ENCODE measurements around the gene GPR137B. TPM values are rescaled to one million over a fixed set of nuclear protein-coding genes. Genes with fewer than 3 reads are reported as not detected.
A peak's percentile ranks its signal among the peaks of the same experiment; 100 is the strongest.

Gene GPR137B
- total and polyA plus RNA-seq, 9 of the 15 experiments (the other 6 are each of a cell fraction or from before 2014, with no cell fraction given): 0.04 to 1.0 (median 0.62) TPM

DNA sequence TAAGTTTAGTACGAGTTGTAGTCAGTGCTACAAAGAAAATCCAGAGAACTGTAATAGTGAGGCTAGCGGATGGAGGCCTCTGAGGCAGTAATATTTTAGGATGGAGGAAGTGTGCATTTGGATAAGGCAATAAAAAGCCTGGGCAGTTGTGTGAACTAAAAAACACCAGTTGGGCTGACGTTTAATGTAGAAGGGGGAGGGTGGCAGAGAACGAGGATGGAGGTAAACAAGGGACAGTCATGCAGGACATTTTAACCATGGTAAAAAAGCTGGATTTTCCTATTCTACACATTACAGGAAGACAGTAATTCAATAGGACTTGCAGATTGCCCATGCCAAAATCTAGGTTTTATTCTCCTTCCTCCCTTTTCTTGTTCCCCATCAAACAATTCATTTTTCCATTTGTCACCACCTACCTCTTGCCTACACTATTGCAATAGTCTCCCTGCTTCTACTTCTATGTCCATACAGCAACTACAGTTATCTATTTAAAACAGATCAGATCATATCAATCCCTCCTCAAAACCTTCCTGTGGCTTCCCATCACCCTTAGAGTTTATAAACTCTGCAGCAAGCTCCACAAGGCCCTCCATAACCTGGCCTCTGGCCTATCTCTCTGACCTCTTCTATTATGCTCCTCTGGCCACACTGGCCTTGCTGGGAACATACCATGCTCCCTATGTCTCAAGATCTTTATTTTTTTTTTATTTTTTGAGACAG, 111.7 kb downstream of the GPR137B start (continued):
- TF ChIP-seq, protein P1, sequence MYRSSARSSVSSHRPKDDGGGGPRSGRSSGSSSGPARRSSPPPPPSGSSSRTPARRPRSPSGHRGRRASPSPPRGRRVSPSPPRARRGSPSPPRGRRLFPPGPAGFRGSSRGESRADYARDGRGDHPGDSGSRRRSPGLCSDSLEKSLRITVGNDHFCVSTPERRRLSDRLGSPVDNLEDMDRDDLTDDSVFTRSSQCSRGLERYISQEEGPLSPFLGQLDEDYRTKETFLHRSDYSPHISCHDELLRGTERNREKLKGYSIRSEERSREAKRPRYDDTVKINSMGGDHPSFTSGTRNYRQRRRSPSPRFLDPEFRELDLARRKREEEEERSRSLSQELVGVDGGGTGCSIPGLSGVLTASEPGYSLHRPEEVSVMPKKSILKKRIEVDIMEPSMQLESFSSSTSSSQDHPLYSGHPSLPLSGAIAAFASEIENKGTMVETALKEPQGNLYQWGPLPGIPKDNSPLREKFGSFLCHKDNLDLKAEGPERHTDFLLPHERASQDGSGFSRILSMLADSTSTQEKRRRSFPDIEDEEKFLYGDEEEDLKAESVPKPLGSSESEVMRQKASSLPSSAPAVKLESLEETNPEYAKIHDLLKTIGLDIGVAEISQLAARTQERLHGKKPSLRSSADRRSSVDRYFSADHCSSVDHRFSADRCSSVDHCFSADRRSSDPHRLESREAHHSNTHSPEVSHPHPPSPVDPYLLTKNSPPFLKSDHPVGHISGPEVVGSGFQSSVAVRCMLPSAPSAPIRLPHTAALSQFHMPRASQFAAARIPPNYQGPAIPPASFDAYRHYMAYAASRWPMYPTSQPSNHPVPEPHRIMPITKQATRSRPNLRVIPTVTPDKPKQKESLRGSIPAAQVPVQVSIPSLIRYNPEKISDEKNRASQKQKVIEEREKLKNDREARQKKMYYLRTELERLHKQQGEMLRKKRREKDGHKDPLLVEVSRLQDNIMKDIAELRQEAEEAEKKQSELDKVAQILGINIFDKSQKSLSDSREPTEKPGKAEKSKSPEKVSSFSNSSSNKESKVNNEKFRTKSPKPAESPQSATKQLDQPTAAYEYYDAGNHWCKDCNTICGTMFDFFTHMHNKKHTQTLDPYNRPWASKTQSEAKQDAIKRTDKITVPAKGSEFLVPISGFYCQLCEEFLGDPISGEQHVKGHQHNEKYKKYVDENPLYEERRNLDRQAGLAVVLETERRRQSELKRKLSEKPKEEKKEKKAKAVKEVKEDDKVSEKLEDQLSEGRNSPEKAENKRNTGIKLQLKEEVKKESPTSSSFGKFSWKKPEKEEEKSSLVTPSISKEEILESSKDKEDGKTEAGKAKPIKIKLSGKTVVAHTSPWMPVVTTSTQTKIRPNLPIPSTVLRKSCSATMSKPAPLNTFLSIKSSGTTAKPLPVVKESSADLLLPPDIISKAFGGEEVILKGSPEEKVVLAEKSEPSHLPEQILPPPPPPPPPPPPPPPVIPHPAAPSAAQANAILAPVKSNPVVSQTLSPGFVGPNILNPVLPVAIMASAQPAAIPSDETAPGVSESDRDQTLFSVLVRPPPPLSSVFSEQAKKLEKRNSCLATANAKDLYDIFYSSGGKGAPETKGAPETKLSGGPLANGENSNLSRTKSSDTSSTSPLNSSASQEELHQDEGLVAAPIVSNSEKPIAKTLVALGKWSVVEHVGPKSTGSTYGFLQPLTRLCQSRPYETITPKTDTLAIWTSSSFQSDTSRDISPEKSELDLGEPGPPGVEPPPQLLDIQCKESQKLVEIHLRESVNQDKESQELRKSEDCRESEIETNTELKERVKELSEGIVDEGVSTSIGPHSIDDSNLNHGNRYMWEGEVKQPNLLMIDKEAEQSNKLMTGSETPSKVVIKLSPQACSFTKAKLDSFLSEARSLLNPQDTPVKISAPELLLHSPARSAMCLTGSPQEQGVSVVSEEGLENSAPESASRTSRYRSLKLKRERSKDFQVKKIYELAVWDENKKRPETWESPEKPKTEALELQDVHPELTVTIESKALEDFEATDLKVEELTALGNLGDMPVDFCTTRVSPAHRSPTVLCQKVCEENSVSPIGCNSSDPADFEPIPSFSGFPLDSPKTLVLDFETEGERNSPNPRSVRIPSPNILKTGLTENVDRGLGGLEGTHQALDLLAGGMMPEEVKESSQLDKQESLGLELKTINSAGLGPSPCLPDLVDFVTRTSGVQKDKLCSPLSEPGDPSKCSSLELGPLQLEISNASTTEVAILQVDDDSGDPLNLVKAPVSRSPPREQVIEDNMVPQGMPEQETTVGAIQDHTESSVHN (IDR thresholded peaks at IDR 0.05; ENCODE audit: borderline replicate concordance in 1 of 2, low read depth in 1 of 2): no peak
- 0 out of 2 replicates have a peak, but pooled peaks have one; percentile 47 for TF ChIP-seq RNF2 (IDR thresholded peaks at IDR 0.05)
- peak; percentile 14; the same call in 1 of the 2 replicates for TF ChIP-seq STAT5A (IDR thresholded peaks at IDR 0.05; ENCODE audit: borderline replicate concordance, low read length)
- no peak for TF ChIP-seq ELF1 (tag; IDR thresholded peaks at IDR 0.05)
- peak; percentile 86 for TF ChIP-seq SOX6 (IDR thresholded peaks at IDR 0.05)
- no peak for TF ChIP-seq NR2C1 (IDR thresholded peaks at IDR 0.05)
- TF ChIP-seq NR2C1 (tag; IDR thresholded peaks at IDR 0.05): 0 out of 2 replicates have a peak, but pooled peaks have one; percentile 38
- TF ChIP-seq KHSRP (IDR thresholded peaks at IDR 0.05): no peak
- TF ChIP-seq FOXK2 (conservative IDR thresholded peaks at IDR 0.05 in 1 of 2, IDR thresholded peaks at IDR 0.05 in 1 of 2; ENCODE audit: low read depth in 2 of 2): peak; percentile 15 to 42; a peak in 1 of 4 replicates
- no peak for TF ChIP-seq HNRNPL (IDR thresholded peaks at IDR 0.05; ENCODE audit: low read depth, low read length)
- TF ChIP-seq, protein P2, sequence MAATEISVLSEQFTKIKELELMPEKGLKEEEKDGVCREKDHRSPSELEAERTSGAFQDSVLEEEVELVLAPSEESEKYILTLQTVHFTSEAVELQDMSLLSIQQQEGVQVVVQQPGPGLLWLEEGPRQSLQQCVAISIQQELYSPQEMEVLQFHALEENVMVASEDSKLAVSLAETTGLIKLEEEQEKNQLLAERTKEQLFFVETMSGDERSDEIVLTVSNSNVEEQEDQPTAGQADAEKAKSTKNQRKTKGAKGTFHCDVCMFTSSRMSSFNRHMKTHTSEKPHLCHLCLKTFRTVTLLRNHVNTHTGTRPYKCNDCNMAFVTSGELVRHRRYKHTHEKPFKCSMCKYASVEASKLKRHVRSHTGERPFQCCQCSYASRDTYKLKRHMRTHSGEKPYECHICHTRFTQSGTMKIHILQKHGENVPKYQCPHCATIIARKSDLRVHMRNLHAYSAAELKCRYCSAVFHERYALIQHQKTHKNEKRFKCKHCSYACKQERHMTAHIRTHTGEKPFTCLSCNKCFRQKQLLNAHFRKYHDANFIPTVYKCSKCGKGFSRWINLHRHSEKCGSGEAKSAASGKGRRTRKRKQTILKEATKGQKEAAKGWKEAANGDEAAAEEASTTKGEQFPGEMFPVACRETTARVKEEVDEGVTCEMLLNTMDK (IDR thresholded peaks at IDR 0.05; ENCODE audit: borderline replicate concordance, insufficient read depth, low read depth, low read length, poor library complexity, severe bottlenecking): no peak

Measured in K562 (cell line).